Erythroblast (primary cell): Measurements from ENCODE around the gene CEACAM21.

ENCODE experiments used
- GATA1 ChIP-seq: IDR thresholded peaks from 2 replicates; pipeline ENCODE4 v1.6.1; 2011; ENCODE audit warnings: low read depth, mild to moderate bottlenecking, control low read depth, low read length, moderate library complexity
- POLR2A ChIP-seq: IDR thresholded peaks from 2 replicates; pipeline ENCODE4 v1.6.1; 2011; ENCODE audit warnings: mild to moderate bottlenecking, low read length

DNA sequence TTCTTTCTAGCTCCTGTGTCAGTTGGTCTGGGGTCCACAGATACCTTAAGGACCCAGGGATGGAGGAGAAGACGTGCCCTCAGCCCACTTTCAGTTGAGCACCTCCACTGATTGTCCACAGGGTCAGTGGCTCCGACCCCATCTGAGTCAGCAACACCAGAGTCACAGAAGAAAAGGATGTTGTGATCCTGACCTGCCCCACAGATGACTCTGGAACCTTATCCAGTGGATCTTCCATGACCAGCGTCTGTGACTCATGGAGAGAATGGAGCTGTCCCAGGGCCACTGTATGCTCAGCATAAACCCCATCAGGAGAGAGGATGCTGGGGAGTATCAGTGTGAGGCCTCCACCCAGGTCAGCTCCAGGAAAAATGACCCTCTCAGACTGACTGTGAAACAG is 28.9 kb downstream of the CEACAM21 start:
- TF ChIP-seq POLR2A: no peak
- no peak for TF ChIP-seq GATA1
